Sigmoid colon (tissue), 4 donors: Measurements from ENCODE around the gene PPM1K.

Source experiments
- CTCF ChIP-seq, 4 experiments: fragments of 450-650 bp in 3 of 4; fragments of 200-600 bp in 1 of 4; IDR thresholded peaks; one replicate each; pipeline ENCODE4 v1.5.1; 2016 to 2019; ENCODE audit warnings: antibody characterized with exemption in 4 of 4, mild to moderate bottlenecking in 3 of 4, moderate library complexity in 2 of 4
- EP300 ChIP-seq, 4 donors: sonication (generic); formaldehyde crosslinking; IDR thresholded peaks; one replicate each; pipeline ENCODE4 v1.6.1; 2017; ENCODE audit warnings: antibody characterized with exemption in 4 of 4
- POLR2A ChIP-seq, 2 donors: fragments of 450-650 bp; IDR thresholded peaks; one replicate each; pipeline ENCODE4 v1.6.1; 2016; ENCODE audit warnings: antibody characterized with exemption in 2 of 2, mild to moderate bottlenecking in 2 of 2, moderate library complexity in 2 of 2
- POLR2AphosphoS5 ChIP-seq, 4 donors: sonication (generic); formaldehyde crosslinking; IDR thresholded peaks; one replicate each; pipeline ENCODE4 v1.6.1; 2017; ENCODE audit warnings: antibody characterized with exemption in 4 of 4

GRCh38 chr4:88212253-88212561, 72.2 kb downstream of the PPM1K start:
- TF ChIP-seq POLR2AphosphoS5 (IDR thresholded peaks at IDR 0.05) = no peak
- no peak for TF ChIP-seq CTCF (IDR thresholded peaks at IDR 0.05)
- TF ChIP-seq POLR2A (IDR thresholded peaks at IDR 0.05) = no peak
- no peak for TF ChIP-seq EP300 (IDR thresholded peaks at IDR 0.05)
